ENCODE data around the gene HNRNPA0.

The HNRNPA0 gene

DNA sequence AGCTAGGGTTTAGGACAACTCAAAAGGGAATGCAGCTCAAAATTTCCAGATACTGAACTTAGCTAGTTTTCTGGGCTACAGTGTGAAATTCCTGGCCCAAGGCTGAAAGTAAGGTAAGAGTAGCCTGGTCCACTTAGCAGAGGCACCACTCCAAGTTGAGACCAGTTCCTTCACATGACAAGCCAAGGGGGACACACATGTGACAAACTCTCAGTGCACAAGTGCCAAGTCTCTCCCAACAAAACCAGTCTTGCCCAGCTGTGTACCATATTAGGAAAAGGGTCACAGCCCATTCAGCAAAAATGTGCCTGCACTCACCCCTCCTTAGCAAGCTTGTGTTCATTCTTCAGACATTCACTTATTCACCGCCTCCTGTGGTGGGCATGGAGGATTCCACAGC is 46.1 kb downstream of the HNRNPA0 start:
- TF ChIP-seq, protein P1, sequence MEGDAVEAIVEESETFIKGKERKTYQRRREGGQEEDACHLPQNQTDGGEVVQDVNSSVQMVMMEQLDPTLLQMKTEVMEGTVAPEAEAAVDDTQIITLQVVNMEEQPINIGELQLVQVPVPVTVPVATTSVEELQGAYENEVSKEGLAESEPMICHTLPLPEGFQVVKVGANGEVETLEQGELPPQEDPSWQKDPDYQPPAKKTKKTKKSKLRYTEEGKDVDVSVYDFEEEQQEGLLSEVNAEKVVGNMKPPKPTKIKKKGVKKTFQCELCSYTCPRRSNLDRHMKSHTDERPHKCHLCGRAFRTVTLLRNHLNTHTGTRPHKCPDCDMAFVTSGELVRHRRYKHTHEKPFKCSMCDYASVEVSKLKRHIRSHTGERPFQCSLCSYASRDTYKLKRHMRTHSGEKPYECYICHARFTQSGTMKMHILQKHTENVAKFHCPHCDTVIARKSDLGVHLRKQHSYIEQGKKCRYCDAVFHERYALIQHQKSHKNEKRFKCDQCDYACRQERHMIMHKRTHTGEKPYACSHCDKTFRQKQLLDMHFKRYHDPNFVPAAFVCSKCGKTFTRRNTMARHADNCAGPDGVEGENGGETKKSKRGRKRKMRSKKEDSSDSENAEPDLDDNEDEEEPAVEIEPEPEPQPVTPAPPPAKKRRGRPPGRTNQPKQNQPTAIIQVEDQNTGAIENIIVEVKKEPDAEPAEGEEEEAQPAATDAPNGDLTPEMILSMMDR (IDR thresholded peaks at IDR 0.05; ENCODE audit: low read depth, low read length, missing control alignments), result no peak

DNA sequence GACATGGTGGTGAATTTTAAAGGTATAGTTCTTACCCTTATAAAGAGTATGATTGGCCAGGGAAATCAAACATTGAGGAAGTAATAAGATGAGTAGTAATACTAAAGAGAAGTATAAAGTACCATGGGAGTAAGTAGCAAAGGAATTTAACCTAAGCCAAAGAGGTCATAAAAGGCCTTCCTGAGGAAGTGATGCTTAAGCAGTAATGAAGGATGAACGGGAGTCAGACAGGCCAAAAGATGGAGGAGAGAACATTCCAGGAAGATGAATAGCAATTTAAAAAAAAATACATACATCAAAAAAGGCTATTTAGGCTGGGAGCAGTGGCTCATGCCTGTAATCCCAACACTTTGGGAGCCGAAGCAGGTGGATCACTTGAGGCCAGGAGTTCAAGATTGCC is 47.3 kb downstream of the HNRNPA0 start:
- Histone ChIP-seq H3K36me3 (replicated peaks) (no peaks in the 10 kb centered on the region), H3K27ac (no peak overlapping the region), H3K27me3 (replicated peaks) (no peaks in the 10 kb centered on the region), H3K4me3 (ENCODE audit: low read depth, low read length) (no peak overlapping the region)
- in situ Hi-C loops (cut with HindIII; ENCODE audit: low pct_ligation_motif_present, low sequenced_read_pairs), result no loop called here
- TF ChIP-seq, protein P1 (IDR thresholded peaks at IDR 0.05; ENCODE audit: low read depth, low read length, missing control alignments), result no peak
- DNase-seq, result peak; percentile 24

More for the DNA sequence above, 46.1 kb downstream of the HNRNPA0 start:
- Histone ChIP-seq H3K27ac (no peak overlapping the region), H3K36me3 (replicated peaks) (no peaks in the 10 kb centered on the region), H3K4me3 (ENCODE audit: low read depth, low read length) (no peak overlapping the region), H3K27me3 (replicated peaks) (no peaks in the 10 kb centered on the region)
- no peak for DNase-seq
- in situ Hi-C loops (cut with HindIII; ENCODE audit: low pct_ligation_motif_present, low sequenced_read_pairs), result no loop called here

GRCh38 chr5:137705106-137705505 is 49.1 kb downstream of the HNRNPA0 start:
- in situ Hi-C loops (cut with HindIII; ENCODE audit: low pct_ligation_motif_present, low sequenced_read_pairs), result no loop called here
- no peak overlapping the region for H3K27ac ChIP-seq
- H3K4me3 ChIP-seq (ENCODE audit: low read depth, low read length), result no peak overlapping the region
- H3K36me3 ChIP-seq (replicated peaks), result no peaks in the 10 kb centered on the region
- TF ChIP-seq, protein P1 (IDR thresholded peaks at IDR 0.05; ENCODE audit: low read depth, low read length, missing control alignments), result no peak
- no peaks in the 10 kb centered on the region for H3K27me3 ChIP-seq (replicated peaks)
- DNase-seq, result peak; percentile 43

GRCh38 chr5:137703565-137703964 is 50.6 kb downstream of the HNRNPA0 start:
- in situ Hi-C loops (cut with HindIII; ENCODE audit: low pct_ligation_motif_present, low sequenced_read_pairs), result no loop called here
- no peaks in the 10 kb centered on the region for H3K36me3 ChIP-seq (replicated peaks)
- H3K27ac ChIP-seq, result no peak overlapping the region
- DNase-seq, result no peak
- TF ChIP-seq, protein P1 (IDR thresholded peaks at IDR 0.05; ENCODE audit: low read depth, low read length, missing control alignments), result no peak
- no peak overlapping the region for H3K4me3 ChIP-seq (ENCODE audit: low read depth, low read length)
- H3K27me3 ChIP-seq (replicated peaks), result no peaks in the 10 kb centered on the region

DNA sequence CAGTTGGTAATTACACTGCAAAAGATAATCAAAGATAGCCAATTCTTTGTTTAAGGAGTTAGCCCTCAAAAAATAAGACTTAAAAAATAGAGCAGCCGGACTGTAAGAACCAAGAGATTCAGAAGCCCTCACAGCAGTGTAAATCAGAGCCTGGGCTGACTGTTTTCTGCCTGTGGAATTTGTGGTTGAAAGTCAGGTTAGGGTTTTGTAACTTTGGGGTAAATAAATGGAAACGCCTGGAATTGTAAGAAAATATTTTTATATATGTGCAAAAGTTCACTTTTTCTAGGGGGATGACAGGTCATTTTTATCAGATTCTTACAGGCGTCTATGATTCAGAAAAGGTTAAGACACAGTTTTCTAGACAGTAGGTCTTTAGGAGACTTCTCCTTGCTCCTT is 53.9 kb downstream of the HNRNPA0 start:
- DNase-seq, result no peak
- no peaks in the 10 kb centered on the region for H3K36me3 ChIP-seq (replicated peaks)
- H3K27ac ChIP-seq, result no peak overlapping the region
- no peak overlapping the region for H3K4me3 ChIP-seq (ENCODE audit: low read depth, low read length)
- TF ChIP-seq, protein P1 (IDR thresholded peaks at IDR 0.05; ENCODE audit: low read depth, low read length, missing control alignments), result no peak
- in situ Hi-C loops (cut with HindIII; ENCODE audit: low pct_ligation_motif_present, low sequenced_read_pairs), result no loop called here
- no peaks in the 10 kb centered on the region for H3K27me3 ChIP-seq (replicated peaks)

Measured in brain microvascular endothelial cell (primary cell).